ENCODE results near the gene DEPDC5.

Gene DEPDC5

GRCh38 chr22:31853736-31854495 is 100.1 kb downstream of the DEPDC5 start:
- no peak for FAIRE-seq

DNA sequence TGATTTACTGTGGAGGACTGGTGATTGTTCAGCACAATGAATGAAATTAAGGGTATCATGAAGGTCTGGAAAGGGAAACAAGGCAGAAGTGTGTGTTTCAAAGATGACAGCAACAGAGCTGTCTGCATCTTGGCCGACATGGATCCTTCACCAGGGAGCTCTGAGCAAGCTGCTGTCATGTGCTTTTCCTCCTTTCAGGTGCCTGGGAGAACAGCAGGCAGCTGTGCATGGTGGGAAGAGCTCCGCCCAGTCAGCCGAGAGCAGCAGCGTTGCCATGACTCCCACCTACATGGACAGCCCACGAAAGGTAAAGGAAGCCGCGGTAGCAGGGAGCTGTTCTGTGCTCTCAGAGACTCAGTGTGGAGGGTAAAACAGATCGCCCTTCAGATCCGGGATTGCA is 103.4 kb downstream of the DEPDC5 start:
- no peak for FAIRE-seq

GRCh38 chr22:31861226-31861840 is 107.5 kb downstream of the DEPDC5 start:
- no peak for FAIRE-seq

GRCh38 chr22:31866918-31867317 is 113.1 kb downstream of the DEPDC5 start:
- no peak for FAIRE-seq

GRCh38 chr22:31867386-31868153 is 113.8 kb downstream of the DEPDC5 start:
- FAIRE-seq = no peak

DNA sequence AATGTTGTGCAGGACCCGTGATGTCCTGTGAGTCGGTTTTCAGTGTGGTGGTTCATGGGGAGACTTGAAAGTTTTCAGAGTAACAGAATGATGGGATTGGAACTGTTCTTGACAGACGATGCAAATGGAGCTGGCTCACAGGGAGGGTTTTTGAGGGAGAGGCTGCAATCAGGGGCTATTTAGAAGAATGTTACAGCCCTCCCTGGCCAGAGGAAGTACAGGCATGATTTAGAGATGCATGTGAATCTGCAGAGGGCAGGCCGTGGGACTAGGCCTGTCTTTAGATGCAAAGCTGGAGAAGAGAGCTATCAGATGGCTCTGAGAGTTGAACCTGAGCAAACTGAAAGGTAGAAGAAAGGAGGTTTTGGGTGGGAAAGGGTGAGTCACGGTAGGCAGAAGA is 115.9 kb downstream of the DEPDC5 start:
- FAIRE-seq = no peak

- no peak for FAIRE-seq
Observed at GRCh38 chr22:31870890-31871289, 117.1 kb downstream of the DEPDC5 start.

DNA sequence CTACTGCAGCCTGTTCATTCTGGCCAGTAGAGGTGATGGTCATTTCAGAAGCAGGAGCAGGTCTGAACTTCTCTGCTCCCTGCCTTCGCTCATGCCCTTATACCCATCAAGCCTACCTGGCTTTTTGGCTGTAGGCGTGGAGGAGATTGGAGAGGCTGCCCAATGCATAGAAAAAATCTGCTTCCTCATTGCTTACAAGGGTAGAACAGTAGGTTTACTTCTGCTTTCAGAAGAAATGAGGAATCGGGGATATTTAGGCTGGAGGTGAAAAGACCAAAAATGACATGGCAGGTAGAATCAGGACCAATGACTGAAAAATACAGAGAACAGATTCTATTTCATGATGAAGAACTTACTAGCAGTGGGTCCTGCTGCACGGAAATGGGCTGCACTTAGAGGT is 117.7 kb downstream of the DEPDC5 start:
- no peak for FAIRE-seq

- FAIRE-seq = no peak
Observed at GRCh38 chr22:31872209-31872608, 118.4 kb downstream of the DEPDC5 start.

GRCh38 chr22:31874821-31875220 is 121.0 kb downstream of the DEPDC5 start:
- no peak for FAIRE-seq

DNA sequence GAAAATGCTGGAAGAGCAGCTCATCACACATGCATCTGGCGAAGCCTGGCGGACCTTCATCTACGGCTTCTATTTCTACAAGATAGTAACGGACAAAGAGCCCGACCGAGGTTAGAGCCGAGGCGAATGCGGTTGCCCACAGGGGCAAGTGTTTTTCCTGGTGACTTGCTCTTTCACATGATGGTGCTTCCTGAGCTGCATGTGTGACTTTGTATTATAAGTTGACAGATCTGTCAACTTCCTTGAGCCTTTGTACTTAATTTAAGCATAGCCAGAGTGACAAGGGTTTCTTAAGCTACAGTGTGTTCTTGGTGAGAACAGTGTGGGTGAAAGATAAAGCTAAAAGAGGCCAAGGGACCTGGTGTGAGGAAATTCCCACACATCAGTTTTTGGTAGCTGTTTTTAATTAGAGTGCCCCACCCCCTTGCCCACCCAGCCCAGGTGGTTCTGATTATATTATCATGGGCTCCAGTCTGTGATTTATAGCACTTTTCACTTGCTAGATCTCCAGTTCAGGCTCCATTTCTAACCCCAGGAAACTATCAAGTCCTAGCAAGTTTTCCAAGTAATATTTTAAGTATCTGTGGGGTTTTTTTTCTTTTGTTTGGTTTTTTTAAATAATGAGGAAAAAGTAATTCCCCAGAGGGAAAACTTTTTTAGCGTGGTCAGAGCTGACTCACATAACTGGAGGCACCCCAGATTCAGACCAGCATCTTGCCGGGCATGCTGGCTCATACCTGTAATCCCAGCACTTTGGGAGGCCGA is 122.5 kb downstream of the DEPDC5 start:
- FAIRE-seq = no peak

- FAIRE-seq = no peak
Observed at GRCh38 chr22:31879585-31879984, 125.8 kb downstream of the DEPDC5 start.

DNA sequence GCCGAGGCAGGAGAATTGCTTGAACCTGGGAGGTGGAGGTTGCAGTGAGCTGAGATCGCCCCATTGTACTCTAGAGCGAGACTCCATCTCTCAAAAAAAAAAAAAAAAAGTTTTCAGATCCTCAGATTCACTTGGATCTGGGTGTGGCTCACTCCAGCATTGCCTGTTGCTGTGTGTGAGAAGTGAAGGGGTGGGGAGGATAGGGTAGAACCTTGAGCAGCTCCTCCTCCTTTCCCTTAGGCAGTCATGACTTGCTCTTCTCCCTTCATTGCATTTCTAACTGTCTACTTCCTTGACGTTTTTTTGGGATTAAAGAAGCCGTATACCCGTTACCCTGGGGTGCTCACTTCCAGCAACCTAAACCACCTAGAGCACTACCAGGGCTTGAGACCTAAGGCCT is 127.4 kb downstream of the DEPDC5 start:
- no peak for FAIRE-seq

GRCh38 chr22:31881865-31882264 is 128.0 kb downstream of the DEPDC5 start:
- no peak for FAIRE-seq

- no peak for FAIRE-seq
Observed at GRCh38 chr22:31882971-31883370, 129.2 kb downstream of the DEPDC5 start.

DNA sequence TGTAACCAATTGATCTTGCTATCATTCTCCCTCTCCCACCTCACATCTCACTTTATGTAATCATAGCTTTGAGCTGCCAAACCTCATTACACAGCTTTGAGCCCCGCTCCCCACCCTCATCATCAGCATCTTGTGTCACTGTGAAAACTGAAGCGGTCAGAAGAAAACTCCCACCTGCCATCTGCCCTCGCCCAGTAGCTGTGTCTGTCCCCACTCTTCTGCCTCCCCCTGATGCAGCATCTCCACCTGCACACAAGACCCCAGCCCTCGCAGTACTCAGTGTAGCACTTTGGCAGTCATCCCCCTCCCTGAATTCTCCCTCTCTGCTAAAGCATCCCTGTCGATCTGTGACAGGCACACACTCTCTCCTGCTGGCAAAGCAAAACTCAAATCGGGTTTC is 130.2 kb downstream of the DEPDC5 start:
- no peak for FAIRE-seq

DNA sequence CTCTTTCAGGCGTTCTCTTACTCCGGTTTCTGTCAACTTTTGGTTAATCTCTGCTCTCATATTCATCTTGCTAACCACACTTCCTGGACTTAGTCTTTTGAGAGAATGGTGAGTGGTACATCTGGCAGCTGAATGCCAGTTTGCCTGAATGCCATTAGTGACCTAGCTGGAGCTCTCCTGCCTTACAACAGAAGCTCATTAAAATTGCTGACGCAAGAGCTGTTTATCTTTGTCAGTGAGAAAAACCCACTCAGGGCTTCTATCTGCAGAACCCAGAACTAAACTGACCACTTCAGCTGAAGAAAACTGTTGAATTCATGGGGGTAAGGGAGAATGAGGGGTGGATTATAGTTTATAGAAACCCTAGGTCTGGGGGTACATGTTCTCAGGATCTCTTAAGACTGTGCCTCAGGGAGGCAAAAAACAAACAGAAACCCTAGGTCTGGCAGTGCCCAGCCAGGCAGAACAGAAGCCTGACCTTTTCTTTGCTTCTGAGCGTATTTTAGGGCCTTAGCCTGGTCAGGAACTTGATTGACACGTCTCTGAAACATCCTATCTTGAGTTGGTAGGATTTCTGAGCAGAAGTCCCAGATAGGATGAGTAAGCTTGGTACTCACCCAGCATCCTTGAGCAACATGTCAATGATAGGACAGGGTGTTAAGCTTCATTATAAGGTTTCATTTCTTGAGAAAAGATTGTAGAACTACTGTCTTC is 137.7 kb downstream of the DEPDC5 start:
- no peak for FAIRE-seq

GRCh38 chr22:31892080-31892433 is 138.2 kb downstream of the DEPDC5 start:
- no peak for FAIRE-seq

DNA sequence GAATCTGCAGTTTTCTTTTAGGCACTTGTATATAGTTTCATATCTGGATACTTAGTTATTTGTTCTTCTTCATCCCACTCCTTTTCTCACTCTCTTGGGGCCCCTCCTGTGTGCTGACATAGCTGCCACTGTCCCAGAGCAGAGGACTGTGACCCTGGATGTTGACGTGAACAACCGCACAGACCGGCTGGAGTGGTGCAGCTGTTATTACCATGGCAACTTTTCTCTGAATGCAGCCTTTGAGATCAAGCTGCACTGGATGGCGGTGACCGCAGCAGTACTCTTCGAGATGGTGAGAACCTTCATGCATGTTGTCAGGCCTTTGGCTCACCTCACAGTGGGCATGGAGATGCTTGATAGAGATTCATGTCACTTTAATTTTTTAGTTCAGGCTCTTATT is 139.6 kb downstream of the DEPDC5 start:
- FAIRE-seq = no peak

DNA sequence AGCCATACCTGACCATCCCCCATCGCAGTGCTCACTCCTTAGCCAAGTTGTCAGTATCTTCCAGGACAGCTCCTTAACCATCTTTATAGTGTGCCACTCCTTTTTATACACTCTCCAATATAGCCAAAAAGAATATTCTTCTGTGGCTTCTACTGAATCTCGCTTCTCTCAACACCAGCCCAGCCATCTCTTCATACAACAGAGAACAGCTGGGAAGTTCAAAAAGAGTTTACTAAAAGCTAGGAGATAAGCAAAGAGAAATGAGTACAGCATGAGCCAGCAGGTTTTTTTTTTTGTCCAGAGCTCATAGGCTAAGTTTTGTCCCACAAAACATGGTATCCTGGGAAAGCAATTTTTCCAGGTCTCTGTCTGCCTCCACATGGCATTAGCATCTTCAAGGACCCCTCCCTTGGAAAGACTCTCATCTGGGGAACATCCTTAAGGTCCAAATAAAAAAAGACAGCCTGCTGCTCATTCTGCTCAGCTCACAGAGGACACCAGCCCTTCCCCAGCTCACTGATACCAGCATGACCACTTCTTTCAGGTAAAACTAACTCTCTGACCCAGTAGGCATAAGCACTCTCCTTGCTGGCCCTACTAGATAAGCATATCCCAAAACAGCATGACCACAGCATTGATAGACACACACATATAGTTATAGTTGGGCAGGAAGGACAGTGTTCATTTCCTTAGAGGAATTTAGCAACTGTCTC is 141.7 kb downstream of the DEPDC5 start:
- no peak for FAIRE-seq

- no peak for FAIRE-seq
Observed at GRCh38 chr22:31896472-31896871, 142.7 kb downstream of the DEPDC5 start.
